Adrenal gland (tissue), 5 donors: ENCODE results near the gene HELZ2.

Experiments
- CTCF ChIP-seq, 6 experiments: fragments of 450-650 bp in 4 of 6; fragments of 200-600 bp in 2 of 6; sonication (generic) in 1 of 6; IDR thresholded peaks; 1 replicate in 5 of 6; 2 replicates in 1 of 6; pipeline versions ENCODE4 v1.5.1 to v1.8.0; 2016 to 2021; ENCODE audit warnings: antibody characterized with exemption in 6 of 6, mild to moderate bottlenecking in 2 of 6, moderate library complexity in 1 of 6
- POLR2A ChIP-seq, 2 donors: fragments of 450-650 bp; IDR thresholded peaks; one replicate each; pipeline ENCODE4 v1.6.1; 2017; ENCODE audit warnings: antibody characterized with exemption in 2 of 2, mild to moderate bottlenecking in 2 of 2, moderate library complexity in 1 of 2
- donor health status: DM: no; HTN: no; CAD: no.

- no peak for TF ChIP-seq CTCF (IDR thresholded peaks at IDR 0.05)
- TF ChIP-seq POLR2A (IDR thresholded peaks at IDR 0.05), result no peak
Observed at GRCh38 chr20:63565021-63565698, 8.9 kb downstream of the HELZ2 start.
